Measurements from ENCODE around the gene LTBP1.
"Not testable (repeated sequence)": the region's sequence is repeated elsewhere in the genome, so short reads cannot be mapped to it uniquely, and the experiment has no call there.

GRCh38 chr2:33170251-33170650, 223.5 kb downstream of the LTBP1 start:
- TF ChIP-seq POLR2AphosphoS5, POLR2A (IDR thresholded peaks at IDR 0.05; ENCODE audit: low read depth, low read length): not testable (repeated sequence)

All from GM12892 (cell line).